GM03348 (cell line): ENCODE measurements around the gene SNTA1.
"Not testable (repeated sequence)": the region's sequence is repeated elsewhere in the genome, so short reads cannot be mapped to it uniquely, and the experiment has no call there.

ENCODE experiments used
- DNase-seq: peaks from one replicate; pipeline ENCODE4 v3.0.0; 2012; ENCODE audit warnings: low spot score

SNTA1 gene

GRCh38 chr20:33443512-33444239, at the start of gene SNTA1:
TSS of gene SNTA1 (minus strand) at chr20:33443763. CDS start at chr20:33443620, 143 bp downstream.
- DNase-seq: peak; percentile 94

- no peak for DNase-seq
These were observed 47.5 kb upstream of the SNTA1 start for GRCh38 chr20:33490934-33491656.

- DNase-seq: peak; percentile 86
These were observed 46.7 kb upstream of the SNTA1 start, which contains the start of gene CBFA2T2 for GRCh38 chr20:33490023-33490933. TSS of gene CBFA2T2 (plus strand) at chr20:33490096. CDS start at chr20:33490268, 172 bp downstream.

DNA sequence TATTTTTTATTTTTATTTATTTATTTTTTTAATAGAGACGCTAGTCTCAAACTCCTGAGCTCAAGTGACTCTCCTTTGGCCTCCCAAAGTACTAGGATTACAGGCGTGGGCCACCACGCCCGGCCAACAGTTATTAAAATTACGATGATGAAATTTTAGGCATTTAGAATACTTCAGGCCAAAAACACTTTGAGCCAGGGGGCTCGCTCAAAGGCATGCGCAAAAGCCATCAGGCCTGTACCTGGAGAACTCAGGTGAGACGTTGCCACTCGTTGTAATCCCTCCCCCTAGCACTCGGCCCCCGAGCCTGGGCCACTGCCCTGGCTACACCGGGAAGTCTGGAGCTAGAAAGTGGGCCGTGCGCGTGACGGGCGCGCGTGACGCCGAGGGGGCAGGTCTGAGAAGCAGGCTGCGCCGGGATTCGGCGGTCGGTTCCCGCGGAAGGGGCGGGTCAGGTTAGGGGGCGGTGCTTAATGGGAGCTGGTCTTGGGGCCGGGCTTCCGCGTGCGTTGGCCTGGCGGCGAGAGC, 46.0 kb upstream of the SNTA1 start:
- DNase-seq: peak; percentile 100

DNA sequence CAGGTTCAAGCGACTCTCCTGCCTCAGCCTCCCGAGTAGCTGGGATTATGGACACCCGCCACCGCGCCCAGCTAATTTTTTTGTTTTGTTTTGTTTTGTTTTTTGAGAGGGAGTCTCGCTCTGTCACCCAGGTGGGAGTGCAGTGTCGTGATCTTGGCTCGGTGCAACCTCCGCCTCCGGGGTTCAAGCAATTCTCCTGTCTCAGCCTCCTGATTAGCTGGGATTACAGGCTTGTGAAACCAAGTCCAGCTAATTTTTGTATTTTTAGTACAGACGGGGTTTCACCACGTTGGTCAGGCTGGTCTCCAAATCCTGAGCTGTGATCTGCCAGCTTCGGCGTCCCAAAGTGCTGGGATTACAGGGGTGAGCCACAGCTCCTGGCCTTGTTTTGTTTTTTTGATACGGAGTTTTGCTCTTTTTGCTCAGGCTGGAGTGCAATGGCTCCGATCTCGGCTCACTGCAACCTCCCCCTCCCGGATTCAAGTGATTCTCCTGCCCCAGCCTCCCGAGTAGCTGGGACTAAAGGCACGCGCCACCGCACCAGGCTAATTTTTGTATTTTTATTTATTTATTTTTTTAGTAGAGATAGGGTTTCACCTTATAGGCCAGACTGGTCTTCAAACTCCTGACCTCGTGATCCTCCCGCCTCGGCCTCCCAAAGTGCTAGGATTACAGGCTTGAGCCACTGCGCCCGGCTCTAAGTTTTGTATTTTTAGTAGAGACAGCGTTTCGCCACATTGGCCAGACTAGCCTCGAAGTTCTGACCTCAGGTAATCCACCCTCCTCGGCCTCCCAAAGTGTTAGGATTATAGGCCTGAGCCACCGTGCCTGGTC, 45.3 kb upstream of the SNTA1 start:
- DNase-seq: not testable (repeated sequence)

- DNase-seq: no peak
These were observed 44.6 kb upstream of the SNTA1 start for GRCh38 chr20:33488201-33488600.

DNA sequence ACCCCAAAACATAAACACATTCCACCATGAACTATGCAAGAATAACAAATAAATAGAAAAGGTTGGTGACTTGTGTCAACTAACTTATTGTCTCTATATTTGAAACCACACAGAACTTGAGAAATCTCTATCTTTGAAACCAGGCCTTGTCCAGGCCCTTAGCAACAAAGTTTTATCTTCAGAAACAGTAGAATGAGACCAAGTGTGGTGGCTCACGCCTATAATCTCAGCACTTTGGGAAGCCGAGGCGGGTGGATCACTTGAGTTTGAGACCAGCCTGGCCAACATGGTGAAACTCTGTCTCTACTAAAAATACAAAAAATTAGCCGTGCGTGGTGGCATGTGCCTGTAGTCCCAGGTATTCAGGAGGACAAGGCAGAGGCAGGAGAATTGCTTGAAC, 39.6 kb upstream of the SNTA1 start:
- not testable (repeated sequence) for DNase-seq

DNA sequence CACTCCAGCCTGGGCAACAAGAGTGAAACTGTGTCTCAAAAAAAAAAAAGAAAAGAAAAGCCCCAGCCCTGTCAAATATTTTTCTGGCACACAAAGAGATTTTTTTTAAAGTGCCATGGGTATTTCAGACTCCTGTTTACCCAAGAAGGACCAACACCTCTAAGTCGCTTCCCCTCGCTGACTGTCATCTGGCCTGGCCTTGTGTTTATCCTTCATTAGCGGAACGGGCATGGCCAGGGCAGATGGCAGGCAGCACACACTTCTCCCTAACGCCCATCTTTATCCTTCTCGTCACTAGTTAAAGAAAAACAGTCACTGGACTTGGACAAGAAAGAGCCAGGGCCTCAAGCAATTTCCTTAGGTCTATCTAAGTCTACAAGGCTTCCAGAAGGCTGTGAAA, 39.0 kb upstream of the SNTA1 start:
- DNase-seq: no peak

- no peak for DNase-seq
These were observed 37.9 kb upstream of the SNTA1 start for GRCh38 chr20:33481431-33481941.

GRCh38 chr20:33480048-33480447, 36.5 kb upstream of the SNTA1 start:
- DNase-seq: no peak

GRCh38 chr20:33477386-33478234, 34.0 kb upstream of the SNTA1 start:
- DNase-seq: no peak

DNA sequence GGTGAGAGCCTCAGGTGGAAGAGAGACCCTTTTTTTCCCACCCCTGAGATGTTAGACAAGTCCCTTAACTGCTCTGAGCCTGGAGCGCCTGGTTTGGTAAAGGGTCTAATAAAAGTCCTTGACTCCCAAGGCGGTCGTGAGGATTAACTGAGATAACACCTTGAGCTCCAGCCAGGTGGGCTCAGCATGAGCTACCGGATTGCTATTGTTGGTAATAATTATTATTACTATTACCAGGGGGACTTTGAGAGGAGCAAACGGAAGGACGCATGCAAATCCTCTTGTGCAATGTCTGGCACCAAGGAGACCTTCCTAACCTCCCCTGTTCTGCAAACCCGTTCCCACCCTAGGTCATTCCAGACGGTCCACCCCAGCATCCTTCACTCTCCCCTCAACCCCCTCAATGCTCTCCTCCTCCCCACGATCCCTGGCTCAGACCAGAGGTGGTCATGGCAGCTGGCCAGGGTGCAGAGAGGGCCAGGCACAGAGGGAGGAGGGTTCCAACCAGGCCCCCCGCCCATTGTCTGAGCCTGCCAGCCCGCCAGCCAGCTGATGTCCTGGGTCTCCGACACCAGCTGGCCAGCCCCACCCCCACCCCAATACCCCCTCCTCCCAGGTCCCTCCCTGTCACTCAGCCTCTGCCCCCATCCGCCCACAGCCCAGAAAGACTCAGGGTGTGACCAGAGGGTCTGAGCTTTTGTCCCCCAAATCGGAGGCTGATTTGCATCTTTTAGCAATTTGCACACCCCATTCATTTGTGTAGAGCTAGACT, 32.0 kb upstream of the SNTA1 start:
- no peak for DNase-seq

- DNase-seq: no peak
These were observed 31.4 kb upstream of the SNTA1 start for GRCh38 chr20:33474963-33475362.

DNA sequence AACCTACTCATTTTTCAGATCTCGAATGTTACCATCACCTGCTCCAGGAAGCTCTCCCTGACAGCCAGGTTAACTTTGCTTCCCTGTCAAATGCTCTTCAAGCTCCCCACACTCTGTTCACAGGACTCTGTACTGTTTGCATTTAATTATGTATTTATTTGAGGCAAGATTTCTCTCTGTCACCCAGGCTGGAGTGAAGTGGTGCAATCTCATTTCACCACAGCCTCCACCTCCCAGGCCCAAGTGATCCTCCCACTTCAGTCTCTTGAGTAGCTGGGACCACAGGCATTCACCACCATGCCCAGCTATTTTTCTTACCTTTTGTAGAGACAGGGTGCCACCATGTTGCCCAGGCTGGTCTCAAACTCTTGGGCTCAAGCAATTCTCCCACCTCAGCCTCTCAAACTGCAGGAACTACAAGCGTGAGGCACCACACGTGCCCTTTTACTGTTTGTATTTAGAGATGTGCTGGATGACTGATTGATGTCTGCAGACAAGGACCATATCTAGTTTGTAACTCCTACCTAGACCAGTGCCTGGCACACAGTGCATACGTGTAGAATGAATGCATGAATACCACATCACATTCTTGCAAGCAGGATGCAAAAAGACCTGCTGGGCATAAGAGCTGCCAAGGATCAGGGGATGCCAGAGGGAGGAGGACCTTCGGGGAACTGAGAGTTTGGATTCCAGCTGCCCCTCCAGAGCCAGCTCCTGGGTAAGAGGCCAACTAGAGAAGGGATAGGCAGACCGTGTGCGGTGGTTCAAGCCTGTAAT, 30.7 kb upstream of the SNTA1 start:
- no peak for DNase-seq

DNA sequence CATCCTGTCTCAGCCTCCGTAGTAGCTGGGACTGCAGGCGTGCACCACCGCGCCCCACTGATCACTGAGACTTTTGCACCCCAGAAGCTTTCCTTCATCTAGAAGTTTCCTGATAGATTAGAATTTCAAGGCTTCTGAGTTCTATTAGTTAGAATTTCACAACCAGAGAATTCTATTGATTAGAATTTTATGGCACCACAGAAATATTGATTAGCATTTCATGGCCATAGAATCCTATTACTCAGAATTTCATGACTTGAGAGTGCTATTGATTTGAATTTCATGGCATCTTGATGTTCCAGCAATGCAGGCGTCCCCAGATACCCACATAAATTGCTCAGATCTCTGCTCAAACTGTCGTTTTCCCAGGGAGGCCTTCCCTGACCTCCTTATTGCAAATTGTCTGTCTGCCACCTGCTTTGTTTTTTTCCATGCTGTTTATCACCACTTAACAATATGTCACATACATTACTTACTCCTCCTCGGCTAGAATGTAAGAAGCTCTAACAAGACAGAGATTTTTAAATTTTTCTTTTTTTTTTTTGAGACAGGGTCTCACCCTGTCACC, 29.4 kb upstream of the SNTA1 start:
- no peak for DNase-seq

- no peak for DNase-seq
These were observed 27.3 kb upstream of the SNTA1 start for GRCh38 chr20:33470866-33471265.

- no peak for DNase-seq
These were observed 26.9 kb upstream of the SNTA1 start for GRCh38 chr20:33470457-33470856.

DNA sequence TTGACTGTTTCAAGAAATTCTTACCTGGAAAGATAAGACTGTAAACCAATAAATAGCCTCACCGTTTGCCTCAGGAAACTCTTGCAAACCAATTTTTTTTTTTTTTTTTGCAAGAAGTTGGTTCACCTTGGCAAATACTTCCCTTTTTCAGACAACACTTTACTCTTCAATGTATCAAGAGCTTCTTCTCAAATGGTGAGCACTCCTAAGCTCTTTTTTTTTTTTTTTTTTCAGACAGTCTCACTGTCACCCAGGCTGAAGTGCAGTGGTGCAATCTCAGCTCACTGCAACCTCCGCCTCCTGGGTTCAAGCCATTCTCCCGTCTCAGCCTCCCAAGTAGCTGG, 22.7 kb upstream of the SNTA1 start:
- DNase-seq: no peak
